CD14-positive monocyte (primary cell): ENCODE data around the gene CITED1. TPM values are rescaled to one million over a fixed set of nuclear protein-coding genes. Genes with fewer than 3 reads are reported as not detected.
A peak's percentile ranks its signal among the peaks of the same experiment; 100 is the strongest.
"Not testable (repeated sequence)": the region's sequence is repeated elsewhere in the genome, so short reads cannot be mapped to it uniquely, and the experiment has no call there.

Experiments
- DNase-seq, 3 donors: peaks; one replicate each; pipeline ENCODE4 v3.0.0-alpha.2; 2011 to 2022
- H2AFZ ChIP-seq: 2 replicates; pipeline ENCODE4 v1.6.0; 2012; ENCODE audit warnings: mild to moderate bottlenecking, low read depth, low read length, inconsistent platforms; ENCODE audit not compliant: insufficient read depth, poor library complexity, severe bottlenecking
- H3K27ac ChIP-seq, 2 donors: 1 replicate in 1 of 2; 2 replicates in 1 of 2; pipeline ENCODE4 v1.5.1; 2012 to 2013; ENCODE audit warnings: low read length in 2 of 2, control low read depth in 1 of 2, inconsistent platforms in 1 of 2, low read depth in 1 of 2, mild to moderate bottlenecking in 1 of 2
- H3K27me3 ChIP-seq, 2 donors: one replicate each; pipeline versions ENCODE4 v1.6.0 to v1.6.1; 2011 to 2013; ENCODE audit warnings: low read length in 2 of 2; ENCODE audit not compliant: control insufficient read depth in 2 of 2, insufficient read depth in 2 of 2
- H3K36me3 ChIP-seq, 2 donors: replicated peaks in 1 of 2; 1 replicate in 1 of 2; 2 replicates in 1 of 2; pipeline versions ENCODE4 v1.5.1 to v1.6.1; 2012 to 2013; ENCODE audit warnings: low read length in 2 of 2, control low read depth in 1 of 2, inconsistent platforms in 1 of 2, mild to moderate bottlenecking in 1 of 2; ENCODE audit not compliant: insufficient read depth in 2 of 2, control insufficient read depth in 1 of 2
- H3K4me1 ChIP-seq, 2 donors: 1 replicate in 1 of 2; 2 replicates in 1 of 2; pipeline versions ENCODE4 v1.5.1 to v1.6.1; 2012 to 2013; ENCODE audit warnings: low read length in 2 of 2, control low read depth in 1 of 2, inconsistent platforms in 1 of 2, mild to moderate bottlenecking in 1 of 2, moderate library complexity in 1 of 2; ENCODE audit not compliant: insufficient read depth in 2 of 2, control insufficient read depth in 1 of 2
- H3K4me2 ChIP-seq: replicated peaks from 2 replicates; pipeline ENCODE3; 2012; ENCODE audit warnings: low read length, moderate library complexity, mild to moderate bottlenecking; ENCODE audit not compliant: poor library complexity, severe bottlenecking; ENCODE audit errors: extremely low read depth
- H3K4me3 ChIP-seq, 3 experiments: fragments of 200-600 bp in 1 of 3; sonication (generic) in 1 of 3; replicated peaks in 1 of 3; 1 replicate in 2 of 3; 2 replicates in 1 of 3; pipeline ENCODE4 v1.5.1; 2011 to 2013; ENCODE audit warnings: low read length in 3 of 3, mild to moderate bottlenecking in 3 of 3, control low read depth in 2 of 3, low read depth in 2 of 3, inconsistent platforms in 1 of 3, moderate library complexity in 1 of 3
- H3K79me2 ChIP-seq: 2 replicates; pipeline ENCODE4 v1.6.0; 2012; ENCODE audit warnings: mild to moderate bottlenecking, control low read depth, inconsistent platforms, low read length, moderate library complexity; ENCODE audit not compliant: insufficient read depth
- H3K9ac ChIP-seq: 2 replicates; pipeline ENCODE4 v1.6.0; 2017; ENCODE audit warnings: low read length, mild to moderate bottlenecking; ENCODE audit not compliant: insufficient read depth, poor library complexity, severe bottlenecking
- H3K9me3 ChIP-seq, 2 donors: replicated peaks in 1 of 2; 1 replicate in 1 of 2; 2 replicates in 1 of 2; pipeline versions ENCODE4 v1.5.1 to v1.6.1; 2012 to 2013; ENCODE audit warnings: low read length in 2 of 2, control low read depth in 1 of 2; ENCODE audit not compliant: control insufficient read depth in 1 of 2, insufficient read depth in 1 of 2
- H4K20me1 ChIP-seq: 2 replicates; pipeline ENCODE4 v1.6.0; 2012; ENCODE audit warnings: mild to moderate bottlenecking, low read length, control low read depth, moderate library complexity; ENCODE audit not compliant: insufficient read depth
- H3K27ac Mint-ChIP-seq, 7 donors: one replicate each; pipeline ENCODE4 v1.8.0; 2020; ENCODE audit warnings: mild to moderate bottlenecking in 7 of 7, mixed read lengths in 7 of 7, moderate library complexity in 6 of 7, inconsistent platforms in 2 of 7
- H3K27me3 Mint-ChIP-seq, 3 donors: one replicate each; pipeline ENCODE4 v1.8.0; 2021 to 2022; ENCODE audit warnings: low read depth in 3 of 3, mild to moderate bottlenecking in 3 of 3, mixed read lengths in 3 of 3, moderate library complexity in 3 of 3, inconsistent platforms in 1 of 3
- H3K36me3 Mint-ChIP-seq, 2 donors: one replicate each; pipeline ENCODE4 v1.8.0; 2020; ENCODE audit warnings: mixed read lengths in 2 of 2, inconsistent platforms in 1 of 2, mild to moderate bottlenecking in 1 of 2
- H3K4me1 Mint-ChIP-seq: one replicate; pipeline ENCODE4 v1.8.0; 2020; ENCODE audit warnings: mild to moderate bottlenecking, mixed read lengths
- H3K4me3 Mint-ChIP-seq, 2 donors: one replicate each; pipeline ENCODE4 v1.8.0; 2020; ENCODE audit warnings: mild to moderate bottlenecking in 2 of 2, mixed read lengths in 2 of 2, moderate library complexity in 1 of 2
- H3K9me3 Mint-ChIP-seq, 7 donors: one replicate each; pipeline ENCODE4 v1.8.0; 2020 to 2022; ENCODE audit warnings: mixed read lengths in 7 of 7, mild to moderate bottlenecking in 6 of 7, moderate library complexity in 6 of 7, inconsistent platforms in 2 of 7
- CTCF ChIP-seq: fragments of 200-600 bp; IDR thresholded peaks from one replicate; pipeline ENCODE4 v1.8.0; 2022; ENCODE audit warnings: antibody characterized with exemption, mild to moderate bottlenecking
- WGBS: methylation state at CpG from one replicate; pipeline ENCODE4 v1.1.5; 2013; ENCODE audit warnings: missing lambda C conversion rate; ENCODE audit not compliant: insufficient coverage; 5-methylcytosine and 5-hydroxymethylcytosine counted together
- intact Hi-C, 2 donors: fragments of 100-400 bp; cut with micrococcal nuclease; formaldehyde crosslinking; loops; one replicate each; pipeline versions ENCODE4 v1.15.0 to v1.15.1; 2023
- polyA plus RNA-seq, 3 donors: library from polyadenylated mRNA; depleted of rRNA in 1 of 3; unstranded in 2 of 3; stranded (reverse) in 1 of 3; fragments of 300-500 nt in 2 of 3; fragments of >200 nt in 1 of 3; fragmentation: Illumina TruSeq in 2 of 3; gene quantifications; 1 replicate in 2 of 3; 2 replicates in 1 of 3; pipeline ENCODE4 v1.2.3, GENCODE V29; 2012 to 2021

Gene CITED1
- polyA plus RNA-seq, 3 donors, result 0.36 TPM; not detected in 2

DNA sequence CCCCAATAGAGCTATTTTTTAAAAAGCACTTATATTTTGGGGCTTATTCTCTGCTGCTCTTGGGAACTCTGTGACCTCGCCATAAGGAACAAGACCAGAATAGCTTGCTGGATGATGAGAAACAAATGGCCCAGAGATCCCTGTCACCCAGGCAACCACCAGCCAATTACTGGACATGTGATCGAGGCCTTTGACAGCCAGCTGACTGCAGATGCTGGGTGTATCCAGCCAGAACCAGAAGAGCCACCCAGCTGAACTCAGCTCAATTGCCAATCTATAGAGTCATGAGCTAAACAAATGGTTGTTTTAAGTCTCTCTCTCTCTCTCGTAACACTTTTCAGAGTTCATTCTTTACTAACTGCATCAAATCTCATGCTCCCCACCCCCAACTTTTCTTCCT lies 24.4 kb upstream of the CITED1 start:
- Histone ChIP-seq H4K20me1 (no peaks in the 10 kb centered on the region), H3K4me1 (peaks cover 0 to 5% of the 10 kb centered on the region in 2 donors), H3K9ac (no peak overlapping the region), H3K4me2 (no peak overlapping the region), H3K79me2 (no peaks in the 10 kb centered on the region), H3K27me3 (peaks cover 0 to 2% of the 10 kb centered on the region in 2 donors), H3K36me3 (no peaks in the 10 kb centered on the region), H3K9me3 (no peaks in the 10 kb centered on the region), H3K4me3 (no peak overlapping the region), H3K27ac (no peak overlapping the region), H2AFZ (no peak overlapping the region)
- no peaks in the 10 kb centered on the region for H3K27me3 Mint-ChIP-seq
- intact Hi-C loops, result no loop called here
- WGBS, result 100% methylated on average over 1 of the region's 3 CpGs
- H3K36me3 Mint-ChIP-seq, result peaks cover 5 to 22% of the 10 kb centered on the region in 2 donors
- H3K4me3 Mint-ChIP-seq, result no peak overlapping the region
- no peak for TF ChIP-seq CTCF
- H3K27ac Mint-ChIP-seq, result no peak overlapping the region
- peaks cover 8% of the 10 kb centered on the region for H3K4me1 Mint-ChIP-seq
- no peak for DNase-seq
- peaks cover 0 to 5% (median 0%) of the 10 kb centered on the region in 7 donors for H3K9me3 Mint-ChIP-seq

DNA sequence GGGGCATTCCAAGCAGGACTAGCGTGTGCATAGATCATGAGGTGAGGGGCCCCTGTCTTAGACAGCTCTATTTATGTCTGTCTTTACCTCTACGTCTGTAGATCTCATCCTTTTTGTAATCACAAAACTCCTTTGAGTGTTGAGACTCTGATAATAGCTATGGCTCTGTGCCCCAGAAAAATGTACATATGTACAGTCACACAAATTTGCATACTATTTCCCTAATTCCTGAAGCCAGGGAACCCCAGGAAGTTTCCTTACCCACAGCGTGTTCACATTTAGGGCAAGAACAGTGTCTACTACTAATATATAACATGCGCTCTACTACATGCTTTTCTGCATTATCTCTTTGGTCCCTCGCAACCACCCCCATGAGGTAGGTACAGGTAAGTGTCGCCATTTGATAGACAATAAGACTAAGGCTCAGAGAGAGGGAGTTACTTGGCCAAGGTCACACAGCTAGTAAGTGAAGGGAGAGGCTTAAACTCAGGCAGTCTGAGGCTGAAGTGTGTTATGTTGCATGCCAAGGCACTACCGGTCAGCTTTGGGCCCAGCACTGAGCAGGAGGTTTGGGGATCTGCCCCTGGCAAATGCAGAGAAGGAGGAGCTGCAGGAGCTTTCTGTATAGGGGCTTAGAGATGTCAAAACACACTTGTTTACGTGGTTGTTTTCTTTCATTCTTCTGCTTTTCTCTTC lies 21.0 kb upstream of the CITED1 start:
- Mint-ChIP-seq H3K4me3 (no peak overlapping the region), H3K36me3 (peaks cover 3 to 11% of the 10 kb centered on the region in 2 donors), H3K9me3 (peaks cover 0 to 5% (median 0%) of the 10 kb centered on the region in 7 donors), H3K4me1 (peaks cover 8% of the 10 kb centered on the region), H3K27me3 (peaks cover 0 to 6% (median 1%) of the 10 kb centered on the region in 3 donors), H3K27ac (peak overlapping the region in 1 of 7 donors; percentile 50)
- peaks cover 0 to 5% of the 10 kb centered on the region in 2 donors for H3K4me1 ChIP-seq
- H3K36me3 ChIP-seq, result no peaks in the 10 kb centered on the region
- no peak overlapping the region for H3K27ac ChIP-seq
- H4K20me1 ChIP-seq, result no peaks in the 10 kb centered on the region
- 100% methylated on average over 1 of the region's 8 CpGs for WGBS
- no peak for DNase-seq
- intact Hi-C loops, result no loop called here
- no peak for TF ChIP-seq CTCF
- H3K79me2 ChIP-seq, result no peaks in the 10 kb centered on the region
- H3K9me3 ChIP-seq, result no peaks in the 10 kb centered on the region
- no peak overlapping the region for H3K9ac ChIP-seq
- no peak overlapping the region for H3K4me3 ChIP-seq
- no peak overlapping the region for H3K4me2 ChIP-seq
- peaks cover 0 to 2% of the 10 kb centered on the region in 2 donors for H3K27me3 ChIP-seq
- H2AFZ ChIP-seq, result no peak overlapping the region

DNA sequence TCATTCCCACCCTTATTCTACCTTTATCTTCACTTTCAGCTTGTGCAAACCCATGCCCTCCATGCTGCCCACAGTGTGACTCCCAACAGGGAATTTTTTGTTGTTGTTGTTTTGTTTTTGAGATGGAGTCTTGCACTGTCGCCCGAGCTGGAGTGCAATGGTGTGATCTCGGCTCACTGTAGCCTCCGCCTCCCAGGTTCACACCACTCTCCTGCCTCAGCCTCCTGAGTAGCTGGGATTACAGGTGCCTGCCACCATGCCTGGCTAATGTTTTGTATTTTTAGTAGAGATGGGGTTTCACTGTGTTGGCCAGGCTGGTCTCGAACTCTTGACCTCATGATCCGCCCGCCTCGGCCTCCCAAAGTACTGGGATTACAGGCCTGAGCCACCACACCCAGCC lies 13.9 kb upstream of the CITED1 start:
- H3K4me3 ChIP-seq, H3K27me3 ChIP-seq, H3K36me3 Mint-ChIP-seq, H3K9ac ChIP-seq, DNase-seq, H3K4me3 Mint-ChIP-seq, H3K27ac ChIP-seq, H3K9me3 ChIP-seq, intact Hi-C loops, H2AFZ ChIP-seq, H4K20me1 ChIP-seq, H3K4me1 Mint-ChIP-seq, H3K4me2 ChIP-seq, H3K79me2 ChIP-seq, H3K4me1 ChIP-seq, H3K36me3 ChIP-seq, H3K9me3 Mint-ChIP-seq: not testable (repeated sequence)
- H3K27me3 Mint-ChIP-seq, result peaks cover 0 to 24% (median 3%) of the 10 kb centered on the region in 3 donors
- H3K27ac Mint-ChIP-seq, result peak overlapping the region in 1 of 7 donors; percentile 21
- no CpG with 5 or more reads among the region's 8 CpGs for whole genome bisulfite sequencing
